Suprapubic skin (tissue), 4 donors: ENCODE data around the gene COQ8A. TPM values are rescaled to one million over a fixed set of nuclear protein-coding genes. Genes with fewer than 3 reads are reported as not detected.
"Not testable (repeated sequence)": the region's sequence is repeated elsewhere in the genome, so short reads cannot be mapped to it uniquely, and the experiment has no call there.

ENCODE experiments used
- DNase-seq, 2 donors: peaks; one replicate each; pipeline ENCODE4 v3.0.0-alpha.2; 2019; ENCODE audit warnings: low spot score in 2 of 2
- H3K27ac ChIP-seq: fragments of 200-600 bp; sonication (generic); one replicate; pipeline ENCODE4 v1.5.1; 2019
- H3K27me3 ChIP-seq: fragments of 200-600 bp; sonication (generic); one replicate; pipeline ENCODE4 v1.5.1; 2019
- H3K36me3 ChIP-seq: fragments of 200-600 bp; sonication (generic); one replicate; pipeline ENCODE4 v1.5.1; 2019
- H3K4me1 ChIP-seq: fragments of 200-600 bp; sonication (generic); one replicate; pipeline ENCODE4 v1.5.1; 2019
- H3K4me3 ChIP-seq: fragments of 200-600 bp; sonication (generic); one replicate; pipeline ENCODE4 v1.5.1; 2019; ENCODE audit warnings: mild to moderate bottlenecking
- H3K9me3 ChIP-seq: fragments of 200-600 bp; sonication (generic); one replicate; pipeline ENCODE4 v1.5.1; 2019
- CTCF ChIP-seq, 2 donors: fragments of 200-600 bp in 1 of 2; fragments of 450-650 bp in 1 of 2; sonication (generic) in 1 of 2; IDR thresholded peaks; one replicate each; pipeline ENCODE4 v1.5.1; 2016 to 2019; ENCODE audit warnings: antibody characterized with exemption in 2 of 2, mild to moderate bottlenecking in 1 of 2, moderate library complexity in 1 of 2
- EP300 ChIP-seq: sonication (generic); formaldehyde crosslinking; IDR thresholded peaks from one replicate; pipeline ENCODE4 v1.6.1; 2017; ENCODE audit warnings: antibody characterized with exemption
- POLR2A ChIP-seq, 2 donors: fragments of 450-650 bp; IDR thresholded peaks; one replicate each; pipeline ENCODE4 v1.6.1; 2017; ENCODE audit warnings: antibody characterized with exemption in 2 of 2, mild to moderate bottlenecking in 2 of 2, moderate library complexity in 2 of 2
- POLR2AphosphoS5 ChIP-seq, 3 donors: sonication (generic); formaldehyde crosslinking; IDR thresholded peaks; one replicate each; pipeline ENCODE4 v1.6.1; 2017; ENCODE audit warnings: antibody characterized with exemption in 3 of 3
- WGBS: methylation state at CpG from one replicate; pipeline ENCODE4 v1.1.5; 2018; 5-methylcytosine and 5-hydroxymethylcytosine counted together
- total RNA-seq, 4 donors: library from RNA; depleted of rRNA; stranded (reverse); fragments of >200 nt; gene quantifications; one replicate each; pipeline ENCODE4 v1.1.0, GENCODE V29; 2016

COQ8A gene
- total RNA-seq, 4 donors from 2014 or later: 41.9 to 113 (median 59.8) TPM

DNA sequence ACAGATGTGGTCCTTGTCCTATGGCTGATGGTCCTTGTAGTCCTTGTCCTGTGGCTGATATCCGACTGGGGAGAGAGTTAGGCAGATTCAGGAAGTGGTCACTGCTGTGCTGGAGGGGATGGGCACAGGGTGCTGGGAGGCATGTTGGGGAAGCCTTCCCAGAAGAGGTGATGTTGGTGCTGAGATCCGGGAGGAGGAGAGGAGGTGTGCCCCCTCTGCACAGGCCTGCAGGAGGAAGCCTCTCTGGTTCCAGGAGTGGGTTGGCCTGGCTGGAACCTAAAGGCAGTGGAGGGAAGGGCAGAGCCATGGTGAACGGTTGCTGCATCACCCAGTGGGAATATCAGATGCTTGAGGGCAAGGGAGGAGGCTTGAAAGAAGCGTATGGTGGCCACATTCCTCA lies 14.7 kb downstream of the COQ8A start:
- Histone ChIP-seq H3K27ac (no peak overlapping the region), H3K4me1 (no peaks in the 10 kb centered on the region), H3K27me3 (no peaks in the 10 kb centered on the region), H3K36me3 (no peaks in the 10 kb centered on the region), H3K9me3 (no peaks in the 10 kb centered on the region), H3K4me3 (no peak overlapping the region)
- no peak for DNase-seq
- TF ChIP-seq POLR2AphosphoS5 (IDR thresholded peaks at IDR 0.05): no peak
- TF ChIP-seq CTCF (IDR thresholded peaks at IDR 0.05): no peak
- no peak for TF ChIP-seq EP300
- TF ChIP-seq POLR2A (IDR thresholded peaks at IDR 0.05): no peak
- WGBS: 88% methylated on average over 4 of the region's 4 CpGs

DNA sequence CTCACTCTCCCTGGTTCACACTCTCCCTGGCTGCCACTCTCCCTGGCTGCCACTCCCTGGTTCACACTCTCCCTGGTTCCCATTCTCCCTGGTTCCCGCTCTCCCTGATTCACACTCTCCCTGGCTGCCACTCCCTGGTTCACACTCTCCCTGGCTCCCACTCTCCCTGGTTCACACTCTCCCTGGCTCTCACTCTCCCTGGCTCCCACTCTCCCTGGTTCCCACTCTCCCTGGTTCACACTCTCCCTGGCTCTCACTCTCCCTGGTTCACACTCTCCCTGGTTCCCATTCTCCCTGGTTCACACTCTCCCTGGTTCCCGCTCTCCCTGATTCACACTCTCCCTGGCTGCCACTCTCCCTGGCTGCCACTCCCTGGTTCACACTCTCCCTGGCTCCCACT lies 15.8 kb downstream of the COQ8A start:
- H3K4me1 ChIP-seq, H3K27me3 ChIP-seq, H3K27ac ChIP-seq, H3K4me3 ChIP-seq, H3K36me3 ChIP-seq, H3K9me3 ChIP-seq, DNase-seq: not testable (repeated sequence)
- WGBS: 94% methylated on average over 2 of the region's 2 CpGs

DNA sequence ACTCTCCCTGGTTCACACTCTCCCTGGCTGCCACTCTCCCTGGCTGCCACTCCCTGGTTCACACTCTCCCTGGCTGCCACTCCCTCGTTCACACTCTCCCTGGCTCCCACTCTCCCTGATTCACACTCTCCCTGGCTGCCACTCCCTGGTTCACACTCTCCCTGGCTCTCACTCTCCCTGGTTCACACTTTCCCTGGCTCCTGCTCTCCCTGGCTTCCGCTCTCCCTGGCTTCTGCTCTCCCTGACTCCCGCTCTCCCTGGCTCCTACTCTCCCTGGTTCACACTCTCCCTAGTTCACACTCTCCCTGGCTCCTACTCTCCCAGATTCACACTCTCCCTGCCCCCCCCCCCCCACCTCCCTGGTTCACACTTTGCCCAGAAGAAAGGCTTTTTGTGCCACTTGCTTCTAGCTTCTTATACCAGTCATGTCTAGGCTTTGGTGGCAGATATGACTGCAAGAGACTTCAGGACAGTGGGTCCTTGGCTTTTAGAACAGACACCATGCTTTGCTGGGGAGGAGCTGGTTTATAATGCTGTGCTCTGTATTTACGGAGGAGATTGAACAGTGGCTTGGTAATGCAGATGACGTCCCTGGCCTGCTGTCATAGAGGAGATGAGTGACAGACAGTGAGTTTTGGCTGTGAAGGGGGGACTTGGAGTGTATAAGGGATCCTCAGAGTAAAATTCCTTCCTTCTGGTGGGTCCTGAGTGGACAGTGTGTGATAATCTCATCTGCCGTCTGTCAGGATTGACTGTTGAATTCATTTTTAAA lies 17.0 kb downstream of the COQ8A start:
- H3K4me1 ChIP-seq: no peaks in the 10 kb centered on the region
- no peak overlapping the region for H3K4me3 ChIP-seq
- peaks cover 4% of the 10 kb centered on the region for H3K36me3 ChIP-seq
- no peaks in the 10 kb centered on the region for H3K27me3 ChIP-seq
- H3K9me3 ChIP-seq: no peaks in the 10 kb centered on the region
- WGBS: 92% methylated on average over 6 of the region's 6 CpGs
- no peak for TF ChIP-seq CTCF (IDR thresholded peaks at IDR 0.05)
- TF ChIP-seq POLR2AphosphoS5 (IDR thresholded peaks at IDR 0.05): no peak
- no peak for TF ChIP-seq POLR2A (IDR thresholded peaks at IDR 0.05)
- no peak for TF ChIP-seq EP300
- DNase-seq: no peak
- H3K27ac ChIP-seq: no peak overlapping the region

DNA sequence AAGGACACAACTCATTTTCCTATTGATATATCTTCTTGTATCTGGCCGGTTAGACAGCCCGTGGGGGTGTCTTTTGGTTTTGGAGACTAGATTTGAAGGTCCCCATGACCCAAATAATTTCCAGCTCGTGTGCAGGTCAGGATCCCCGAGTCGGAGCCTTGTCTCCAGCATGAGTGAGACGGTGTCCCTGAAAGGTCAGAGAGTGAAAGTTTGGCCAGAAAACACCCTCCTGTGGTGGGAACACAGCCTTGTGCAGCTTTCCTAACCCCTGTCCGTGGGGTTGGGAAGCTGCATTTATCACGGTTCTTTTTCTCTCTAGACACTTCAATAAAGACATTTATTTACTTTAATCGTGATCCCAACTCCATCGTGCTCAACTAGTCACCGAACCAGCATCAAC lies 17.6 kb downstream of the COQ8A start:
- TF ChIP-seq POLR2AphosphoS5 (IDR thresholded peaks at IDR 0.05) (no peak), POLR2A (IDR thresholded peaks at IDR 0.05) (no peak), CTCF (IDR thresholded peaks at IDR 0.05) (no peak), EP300 (no peak)
- Histone ChIP-seq H3K9me3 (no peaks in the 10 kb centered on the region), H3K4me1 (no peaks in the 10 kb centered on the region), H3K27ac (no peak overlapping the region), H3K27me3 (no peaks in the 10 kb centered on the region), H3K4me3 (no peak overlapping the region), H3K36me3 (peaks cover 8% of the 10 kb centered on the region)
- 95% methylated on average over 11 of the region's 11 CpGs for WGBS
- DNase-seq: no peak

DNA sequence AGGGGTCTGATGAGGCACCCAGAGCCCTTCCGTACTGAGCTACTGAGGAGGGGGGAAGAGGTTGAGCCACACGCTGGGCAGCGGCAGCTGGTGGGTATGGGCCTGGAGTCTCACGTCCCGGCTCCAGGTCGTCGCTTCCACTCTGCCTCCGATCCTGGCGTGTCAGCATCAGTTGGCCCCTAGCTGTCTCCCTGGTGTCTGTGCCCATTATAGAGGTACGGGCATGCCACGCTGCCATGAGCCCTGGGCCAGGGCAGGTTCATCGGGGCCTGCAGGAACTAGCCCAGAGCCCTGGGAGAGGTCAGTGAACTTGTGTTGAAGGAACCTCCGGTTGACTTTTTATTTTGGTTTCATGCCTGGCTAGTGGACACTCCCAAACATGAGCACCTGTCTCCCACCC lies 18.2 kb downstream of the COQ8A start:
- H3K27ac ChIP-seq: no peak overlapping the region
- no peak overlapping the region for H3K4me3 ChIP-seq
- DNase-seq: peak in 1 of 2 donors; percentile 32
- no peaks in the 10 kb centered on the region for H3K4me1 ChIP-seq
- peaks cover 12% of the 10 kb centered on the region for H3K36me3 ChIP-seq
- no peak for TF ChIP-seq POLR2AphosphoS5 (IDR thresholded peaks at IDR 0.05)
- TF ChIP-seq CTCF (IDR thresholded peaks at IDR 0.05): no peak
- TF ChIP-seq EP300: no peak
- no peak for TF ChIP-seq POLR2A (IDR thresholded peaks at IDR 0.05)
- H3K9me3 ChIP-seq: no peaks in the 10 kb centered on the region
- no peaks in the 10 kb centered on the region for H3K27me3 ChIP-seq
- 95% methylated on average over 13 of the region's 13 CpGs for WGBS

- 83% methylated on average over 5 of the region's 5 CpGs for WGBS
- no peak overlapping the region for H3K27ac ChIP-seq
- peak in 1 of 2 donors; percentile 35 for DNase-seq
- H3K4me1 ChIP-seq: no peaks in the 10 kb centered on the region
- H3K36me3 ChIP-seq: peaks cover 22% of the 10 kb centered on the region
- H3K9me3 ChIP-seq: no peaks in the 10 kb centered on the region
- TF ChIP-seq POLR2AphosphoS5 (IDR thresholded peaks at IDR 0.05) (no peak), EP300 (no peak), CTCF (IDR thresholded peaks at IDR 0.05) (no peak), POLR2A (IDR thresholded peaks at IDR 0.05) (no peak)
- no peaks in the 10 kb centered on the region for H3K27me3 ChIP-seq
- no peak overlapping the region for H3K4me3 ChIP-seq
Measured at GRCh38 chr1:226960256-226960655, 20.2 kb downstream of the COQ8A start.
